Effector memory CD8-positive, alpha-beta T cell (primary cell): ENCODE results near the gene AASDH.

Experiments used
- ATAC-seq: fragments of 150-1000 bp; cut with Tn5 transposase; replicated peaks from 2 replicates; pipeline ENCODE4 v1.10.0; 2021; ENCODE audit warnings: mild to moderate bottlenecking, moderate library complexity
- DNase-seq, 3 experiments: peaks; one replicate each; pipeline ENCODE4 v3.0.0; 2021
- H3K27ac Mint-ChIP-seq, 2 donors: one replicate each; pipeline ENCODE4 v1.8.0; 2022; ENCODE audit warnings: mild to moderate bottlenecking in 2 of 2, mixed read lengths in 2 of 2, moderate library complexity in 2 of 2
- H3K27me3 Mint-ChIP-seq, 2 donors: one replicate each; pipeline ENCODE4 v1.8.0; 2022; ENCODE audit warnings: mixed read lengths in 2 of 2
- H3K36me3 Mint-ChIP-seq: one replicate; pipeline ENCODE4 v1.8.0; 2022; ENCODE audit warnings: mild to moderate bottlenecking, moderate library complexity, mixed read lengths; ENCODE audit not compliant: insufficient read depth
- H3K4me1 Mint-ChIP-seq, 2 donors: one replicate each; pipeline ENCODE4 v1.8.0; 2022; ENCODE audit warnings: low read depth in 2 of 2, mixed read lengths in 2 of 2
- H3K4me3 Mint-ChIP-seq, 2 donors: one replicate each; pipeline ENCODE4 v1.8.0; 2022; ENCODE audit warnings: mild to moderate bottlenecking in 2 of 2, mixed read lengths in 2 of 2, moderate library complexity in 2 of 2
- H3K9me3 Mint-ChIP-seq, 2 donors: one replicate each; pipeline ENCODE4 v1.8.0; 2022; ENCODE audit warnings: mixed read lengths in 2 of 2

The AASDH gene

GRCh38 chr4:56416349-56416748 lies 29.1 kb upstream of the AASDH start:
- no peaks in the 10 kb centered on the region for H3K9me3 Mint-ChIP-seq
- DNase-seq (no peak), ATAC-seq (no peak)
- no peaks in the 10 kb centered on the region for H3K36me3 Mint-ChIP-seq
- no peak overlapping the region for H3K4me3 Mint-ChIP-seq
- H3K4me1 Mint-ChIP-seq = peaks cover 2 to 13% of the 10 kb centered on the region in 2 donors
- no peaks in the 10 kb centered on the region for H3K27me3 Mint-ChIP-seq
- no peak overlapping the region for H3K27ac Mint-ChIP-seq

- Mint-ChIP-seq H3K36me3 (no peaks in the 10 kb centered on the region), H3K4me3 (no peak overlapping the region), H3K27ac (no peak overlapping the region), H3K27me3 (no peaks in the 10 kb centered on the region), H3K9me3 (no peaks in the 10 kb centered on the region), H3K4me1 (peaks cover 2 to 13% of the 10 kb centered on the region in 2 donors)
- ATAC-seq = no peak
- DNase-seq = no peak
Observed at GRCh38 chr4:56414135-56414670, 26.9 kb upstream of the AASDH start.

- H3K27me3 Mint-ChIP-seq = no peaks in the 10 kb centered on the region
- ATAC-seq = no peak
Observed at GRCh38 chr4:56410247-56411062, 23.2 kb upstream of the AASDH start.

GRCh38 chr4:56409511-56410090 lies 22.3 kb upstream of the AASDH start:
- Mint-ChIP-seq H3K27me3 (no peaks in the 10 kb centered on the region), H3K4me3 (no peak overlapping the region), H3K4me1 (peaks cover 2 to 13% of the 10 kb centered on the region in 2 donors), H3K27ac (no peak overlapping the region), H3K36me3 (no peaks in the 10 kb centered on the region), H3K9me3 (no peaks in the 10 kb centered on the region)
- no peak for DNase-seq
- ATAC-seq = no peak

More at GRCh38 chr4:56410247-56411062, 23.2 kb upstream of the AASDH start:
- no peak for DNase-seq
- no peak overlapping the region for H3K27ac Mint-ChIP-seq
- H3K4me1 Mint-ChIP-seq = peaks cover 2 to 13% of the 10 kb centered on the region in 2 donors
- no peaks in the 10 kb centered on the region for H3K36me3 Mint-ChIP-seq
- H3K9me3 Mint-ChIP-seq = no peaks in the 10 kb centered on the region
- no peak overlapping the region for H3K4me3 Mint-ChIP-seq

GRCh38 chr4:56408978-56409377 lies 21.7 kb upstream of the AASDH start:
- Mint-ChIP-seq H3K27me3 (no peaks in the 10 kb centered on the region), H3K27ac (no peak overlapping the region), H3K9me3 (no peaks in the 10 kb centered on the region), H3K4me3 (no peak overlapping the region), H3K36me3 (no peaks in the 10 kb centered on the region), H3K4me1 (peaks cover 2 to 13% of the 10 kb centered on the region in 2 donors)
- DNase-seq (no peak), ATAC-seq (no peak)

- ATAC-seq = no peak
- no peaks in the 10 kb centered on the region for H3K27me3 Mint-ChIP-seq
- H3K36me3 Mint-ChIP-seq = peaks cover 8% of the 10 kb centered on the region
Observed at GRCh38 chr4:56406151-56406550, 18.9 kb upstream of the AASDH start.

GRCh38 chr4:56405016-56405415 lies 17.7 kb upstream of the AASDH start:
- Mint-ChIP-seq H3K27me3 (no peaks in the 10 kb centered on the region), H3K9me3 (no peaks in the 10 kb centered on the region), H3K27ac (no peak overlapping the region), H3K4me1 (no peaks in the 10 kb centered on the region), H3K4me3 (no peak overlapping the region), H3K36me3 (peaks cover 8% of the 10 kb centered on the region)
- DNase-seq (no peak), ATAC-seq (no peak)

More at GRCh38 chr4:56406151-56406550, 18.9 kb upstream of the AASDH start:
- H3K4me1 Mint-ChIP-seq = no peaks in the 10 kb centered on the region
- no peak for DNase-seq
- no peak overlapping the region for H3K27ac Mint-ChIP-seq
- no peaks in the 10 kb centered on the region for H3K9me3 Mint-ChIP-seq
- H3K4me3 Mint-ChIP-seq = no peak overlapping the region

- no peak for DNase-seq
- no peaks in the 10 kb centered on the region for H3K4me1 Mint-ChIP-seq
- H3K4me3 Mint-ChIP-seq = no peak overlapping the region
- peaks cover 8% of the 10 kb centered on the region for H3K36me3 Mint-ChIP-seq
- H3K27me3 Mint-ChIP-seq = no peaks in the 10 kb centered on the region
- H3K27ac Mint-ChIP-seq = no peak overlapping the region
- H3K9me3 Mint-ChIP-seq = no peaks in the 10 kb centered on the region
- no peak for ATAC-seq
Observed at GRCh38 chr4:56400560-56400959, 13.3 kb upstream of the AASDH start.

- no peak overlapping the region for H3K27ac Mint-ChIP-seq
- H3K27me3 Mint-ChIP-seq = no peaks in the 10 kb centered on the region
- H3K9me3 Mint-ChIP-seq = no peaks in the 10 kb centered on the region
- DNase-seq = no peak
- no peak overlapping the region for H3K4me3 Mint-ChIP-seq
- ATAC-seq = no peak
- H3K4me1 Mint-ChIP-seq = peaks cover 17 to 20% of the 10 kb centered on the region in 2 donors
- peaks cover 23% of the 10 kb centered on the region for H3K36me3 Mint-ChIP-seq
Observed at GRCh38 chr4:56391270-56391669, 4.0 kb upstream of the AASDH start.

- Mint-ChIP-seq H3K4me3 (no peak overlapping the region), H3K9me3 (no peaks in the 10 kb centered on the region), H3K27me3 (no peaks in the 10 kb centered on the region), H3K27ac (peak overlapping the region; percentile 97 to 100), H3K36me3 (peaks cover 23% of the 10 kb centered on the region), H3K4me1 (peaks cover 17 to 20% of the 10 kb centered on the region in 2 donors)
- ATAC-seq (no peak), DNase-seq (no peak)
Observed at GRCh38 chr4:56389558-56389957, 2.3 kb upstream of the AASDH start.

- DNase-seq (no peak), ATAC-seq (no peak)
- Mint-ChIP-seq H3K9me3 (no peaks in the 10 kb centered on the region), H3K4me1 (peaks cover 17 to 26% of the 10 kb centered on the region in 2 donors), H3K27me3 (no peaks in the 10 kb centered on the region), H3K4me3 (peak overlapping the region; percentile 92 to 93), H3K36me3 (peaks cover 23% of the 10 kb centered on the region), H3K27ac (peak overlapping the region; percentile 97 to 100)
Observed at GRCh38 chr4:56388306-56388705, 1.0 kb upstream of the AASDH start.

GRCh38 chr4:56386091-56386490 lies 1.2 kb downstream of the AASDH start:
- H3K27ac Mint-ChIP-seq = peak overlapping the region; percentile 97 to 100
- H3K36me3 Mint-ChIP-seq = peaks cover 23% of the 10 kb centered on the region
- peaks cover 17 to 26% of the 10 kb centered on the region in 2 donors for H3K4me1 Mint-ChIP-seq
- ATAC-seq (no peak), DNase-seq (no peak)
- H3K4me3 Mint-ChIP-seq = peak overlapping the region; percentile 92 to 93
- H3K9me3 Mint-ChIP-seq = no peaks in the 10 kb centered on the region
- no peaks in the 10 kb centered on the region for H3K27me3 Mint-ChIP-seq

GRCh38 chr4:56375458-56375857 lies 11.8 kb downstream of the AASDH start:
- DNase-seq (no peak), ATAC-seq (no peak)
- H3K27ac Mint-ChIP-seq = peak overlapping the region; percentile 13 to 52
- peaks cover 2 to 12% of the 10 kb centered on the region in 2 donors for H3K4me1 Mint-ChIP-seq
- no peak overlapping the region for H3K4me3 Mint-ChIP-seq
- H3K36me3 Mint-ChIP-seq = peaks cover 19% of the 10 kb centered on the region
- H3K27me3 Mint-ChIP-seq = no peaks in the 10 kb centered on the region
- H3K9me3 Mint-ChIP-seq = no peaks in the 10 kb centered on the region

- peaks cover 22% of the 10 kb centered on the region for H3K36me3 Mint-ChIP-seq
- no peaks in the 10 kb centered on the region for H3K27me3 Mint-ChIP-seq
- DNase-seq = no peak
- no peak for ATAC-seq
- no peaks in the 10 kb centered on the region for H3K9me3 Mint-ChIP-seq
- H3K27ac Mint-ChIP-seq = peak overlapping the region in 1 of 2 donors; percentile 52
- peaks cover 2 to 11% of the 10 kb centered on the region in 2 donors for H3K4me1 Mint-ChIP-seq
- H3K4me3 Mint-ChIP-seq = no peak overlapping the region
Observed at GRCh38 chr4:56374956-56375355, 12.3 kb downstream of the AASDH start.
